Frontal cortex (tissue), 4 donors: ENCODE measurements around the gene RAPGEF3. TPM values are rescaled to one million over a fixed set of nuclear protein-coding genes. Genes with fewer than 3 reads are reported as not detected.

Source experiments
- DNase-seq, 2 donors: peaks; one replicate each; pipeline ENCODE4 v3.0.0; 2012; ENCODE audit warnings: low spot score in 2 of 2
- FAIRE-seq: peaks from 2 replicates; lab custom pipeline; 2012; peaks lifted over from hg19 to GRCh38; lab: Jason Lieb, UNC
- total RNA-seq: library from RNA; depleted of rRNA; stranded (reverse); fragments of >200 nt; gene quantifications from one replicate; pipeline ENCODE4 v1.2.3, GENCODE V29; 2014
- donor health status: control.
- donor health status: control.
- donor health status: control.

RAPGEF3 gene
- total RNA-seq, 1 donor from 2014 or later, result 7.7 TPM

- FAIRE-seq, result no peak
- DNase-seq, result no peak
Observed at GRCh38 chr12:47791351-47791746, 32.7 kb upstream of the RAPGEF3 start.

DNA sequence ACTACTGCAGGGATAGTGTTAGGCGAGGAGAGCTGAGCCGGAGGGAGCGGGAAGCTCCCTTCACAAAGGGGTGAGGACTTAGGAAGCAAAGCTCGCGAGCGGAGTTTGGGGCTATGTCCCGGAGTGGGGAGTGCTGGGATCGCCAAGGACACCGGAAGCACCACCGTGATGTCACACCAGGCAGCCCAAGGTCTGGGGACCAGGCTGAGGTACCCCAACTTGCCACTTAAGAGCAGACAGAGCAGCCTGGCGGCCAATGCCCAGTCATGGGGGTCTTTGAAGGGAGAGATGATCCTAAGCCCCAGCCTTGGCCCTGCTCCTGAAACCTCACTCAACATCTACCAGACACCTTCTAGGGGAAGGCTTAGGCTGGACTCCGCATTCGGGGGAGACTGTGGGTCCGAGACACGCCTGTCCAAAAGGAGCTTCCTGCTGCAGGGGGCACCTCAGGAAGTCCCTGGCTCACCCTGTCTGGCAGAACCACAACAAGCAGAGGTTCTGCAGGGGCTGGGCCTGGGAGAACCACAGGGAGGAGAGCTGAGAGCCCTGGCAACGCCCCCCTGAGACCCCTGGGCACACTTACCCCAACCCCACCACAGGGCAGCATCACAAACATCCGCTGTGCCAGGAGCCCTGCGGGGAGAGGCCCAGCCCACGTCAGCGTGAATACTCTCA is 32.1 kb upstream of the RAPGEF3 start:
- no peak for FAIRE-seq
- DNase-seq, result no peak

DNA sequence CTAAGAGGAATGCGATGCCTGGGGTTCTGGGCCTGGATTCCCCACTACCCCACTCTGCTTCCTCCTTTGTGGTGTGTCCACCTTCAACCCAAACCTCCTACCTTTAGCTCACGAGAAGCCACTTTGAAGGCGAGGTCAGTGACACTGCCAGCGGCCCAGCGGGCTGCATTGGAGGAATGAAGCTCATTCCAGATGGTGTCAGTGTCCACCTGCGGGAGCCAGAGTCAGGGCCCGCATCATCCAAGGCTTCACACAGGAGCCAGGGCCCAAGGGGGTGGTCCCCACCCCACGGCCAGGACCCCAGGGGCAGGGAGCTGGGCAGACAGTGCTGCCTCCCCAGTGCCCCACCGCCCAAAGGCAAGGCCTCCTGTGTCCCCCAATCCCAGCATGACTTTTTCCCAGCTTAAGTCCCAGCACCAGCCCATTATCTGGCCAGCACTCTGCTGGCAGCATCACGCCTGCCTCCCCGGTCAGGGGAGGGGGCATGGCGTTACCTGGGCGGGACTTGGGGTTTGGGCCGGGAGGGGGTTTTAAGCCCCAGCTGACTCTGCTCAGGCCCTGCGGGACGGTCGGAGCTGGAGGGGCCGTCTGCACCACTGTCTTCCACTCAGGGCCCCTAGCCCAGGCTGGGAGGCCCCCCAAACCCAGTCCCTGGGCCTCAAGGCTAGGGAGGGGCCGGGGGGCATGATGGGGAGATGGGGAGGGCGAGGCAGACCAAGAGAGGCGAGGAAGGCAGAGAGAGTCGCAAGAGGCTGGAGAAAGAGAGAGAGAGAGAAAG is 31.2 kb upstream of the RAPGEF3 start:
- no peak for FAIRE-seq
- DNase-seq, result no peak

DNA sequence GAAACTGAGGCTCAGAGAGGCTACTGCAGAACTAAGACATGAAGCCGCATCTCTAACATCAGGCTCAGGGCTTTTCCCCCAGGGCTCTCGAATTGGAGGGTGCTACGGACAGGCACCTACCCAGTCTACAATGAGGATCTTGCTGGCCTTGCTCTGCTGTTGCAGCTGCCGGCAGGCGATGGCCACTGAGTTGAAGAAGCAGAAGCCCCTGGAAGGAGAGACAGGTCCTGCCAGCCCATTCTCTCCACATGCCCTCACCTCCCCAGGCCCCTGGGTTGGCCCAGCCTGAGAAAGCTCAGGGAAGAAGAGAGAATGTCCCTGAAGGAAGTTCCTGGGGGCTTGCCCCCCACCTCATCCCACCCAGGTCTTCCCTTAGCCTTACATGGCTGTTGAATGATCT is 30.5 kb upstream of the RAPGEF3 start:
- no peak for FAIRE-seq

DNA sequence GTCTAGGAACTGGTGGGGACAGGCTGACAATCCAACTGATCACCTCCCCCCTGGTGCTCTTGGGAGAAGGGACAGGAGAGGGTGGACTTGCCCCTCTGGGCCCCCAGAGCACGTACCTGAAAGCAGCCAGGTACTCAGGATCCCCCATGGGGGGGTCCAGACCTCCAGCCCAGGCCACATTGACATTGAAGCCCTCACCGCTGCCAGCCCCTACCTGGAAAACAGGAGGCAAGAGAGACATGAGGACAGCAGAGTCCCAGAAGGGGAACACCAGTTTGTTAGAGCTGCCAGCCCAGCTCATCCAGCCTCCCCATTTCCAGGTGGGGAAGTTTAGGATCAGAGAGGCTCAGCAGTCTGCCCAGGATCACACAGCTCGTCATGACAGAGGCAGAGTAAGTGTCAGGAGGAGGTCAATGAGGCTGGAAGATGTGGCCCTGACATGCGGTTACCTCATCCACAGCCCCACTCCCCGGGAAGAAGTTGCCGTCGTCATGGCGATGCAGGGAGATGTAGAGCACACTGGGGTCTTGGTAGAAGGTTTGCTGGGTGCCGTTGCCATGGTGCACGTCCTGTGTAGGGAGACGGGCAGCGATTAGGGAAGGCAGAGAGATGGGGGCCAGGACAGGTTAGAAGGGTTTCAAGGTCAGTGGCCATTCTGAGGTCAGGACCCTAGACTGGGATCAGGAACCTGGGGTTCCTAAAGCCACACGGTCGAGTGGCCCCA is 29.1 kb upstream of the RAPGEF3 start:
- FAIRE-seq, result no peak
- no peak for DNase-seq

More for the DNA sequence above, 30.5 kb upstream of the RAPGEF3 start:
- DNase-seq, result no peak

DNA sequence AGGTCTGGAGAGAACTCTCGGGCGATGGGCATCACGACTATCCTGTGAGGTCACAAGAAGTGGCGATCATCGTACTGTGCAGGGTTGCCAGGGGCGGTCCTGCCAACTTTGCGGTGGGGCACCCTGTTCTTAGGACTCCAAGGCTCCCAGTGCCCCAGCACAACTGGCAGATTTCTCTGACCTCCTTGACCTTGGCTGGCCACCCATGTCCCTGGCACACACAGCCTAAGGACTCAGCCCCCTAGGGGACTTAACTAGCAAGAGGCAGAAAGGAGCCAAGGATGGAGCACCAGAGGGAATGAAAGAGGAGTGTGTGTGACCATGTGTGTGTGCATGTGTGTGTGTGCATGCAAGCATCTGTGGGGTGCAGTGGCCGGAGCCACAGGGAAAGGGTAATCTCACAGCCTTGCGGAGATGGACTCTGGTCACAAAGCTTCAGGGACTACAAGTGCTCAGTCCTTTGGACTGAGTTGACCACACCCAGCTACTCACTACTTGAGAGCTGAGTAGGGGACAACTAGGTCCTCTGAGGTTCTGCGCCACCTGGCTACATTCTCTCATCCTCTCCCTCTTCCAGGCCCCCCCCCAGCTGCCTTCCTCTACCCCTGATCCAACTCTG is 28.1 kb upstream of the RAPGEF3 start:
- no peak for FAIRE-seq
- no peak for DNase-seq

GRCh38 chr12:47785887-47786661 is 27.4 kb upstream of the RAPGEF3 start:
- FAIRE-seq (no peak), DNase-seq (no peak)

DNA sequence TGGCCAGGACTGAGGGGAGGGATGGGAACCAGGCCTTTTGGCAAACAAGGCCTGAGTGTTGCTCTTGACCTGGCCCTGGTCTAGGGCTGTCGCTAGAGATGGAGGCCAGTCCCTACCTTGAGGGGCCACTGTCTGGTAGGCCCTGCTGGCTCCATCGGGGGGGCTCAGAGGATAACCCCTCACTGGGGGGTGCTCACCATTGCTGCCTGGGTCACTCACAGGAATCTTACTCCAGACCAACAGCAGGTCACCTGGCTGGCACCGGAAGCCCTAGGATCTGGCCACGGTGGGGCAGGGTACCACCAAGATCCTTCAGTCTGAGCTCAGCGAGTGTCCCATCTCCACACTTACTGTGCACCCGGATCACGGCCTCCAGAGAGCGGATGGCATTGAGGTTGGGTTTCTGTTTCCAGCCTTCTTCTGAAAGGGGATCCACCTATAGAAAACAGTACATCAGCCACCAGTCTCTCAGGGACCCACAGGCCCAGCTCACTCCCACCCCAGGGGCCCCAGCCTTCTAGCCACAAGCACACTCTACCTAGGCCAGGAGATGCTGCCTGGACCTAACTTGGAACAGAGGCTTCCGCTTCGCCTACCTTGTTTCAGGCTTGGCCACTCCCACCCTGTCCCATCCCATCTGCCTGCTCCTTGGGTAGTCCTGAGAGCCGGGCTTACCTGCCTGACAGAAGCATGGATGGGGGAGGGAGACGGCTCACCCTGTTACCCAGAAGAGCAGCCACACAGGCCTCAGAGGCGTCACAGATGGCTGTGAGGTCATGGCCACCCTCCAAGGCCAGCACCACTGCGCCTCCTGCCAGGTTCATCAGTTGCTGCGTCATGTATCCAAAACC is 26.6 kb upstream of the RAPGEF3 start:
- FAIRE-seq (no peak), DNase-seq (no peak)

DNA sequence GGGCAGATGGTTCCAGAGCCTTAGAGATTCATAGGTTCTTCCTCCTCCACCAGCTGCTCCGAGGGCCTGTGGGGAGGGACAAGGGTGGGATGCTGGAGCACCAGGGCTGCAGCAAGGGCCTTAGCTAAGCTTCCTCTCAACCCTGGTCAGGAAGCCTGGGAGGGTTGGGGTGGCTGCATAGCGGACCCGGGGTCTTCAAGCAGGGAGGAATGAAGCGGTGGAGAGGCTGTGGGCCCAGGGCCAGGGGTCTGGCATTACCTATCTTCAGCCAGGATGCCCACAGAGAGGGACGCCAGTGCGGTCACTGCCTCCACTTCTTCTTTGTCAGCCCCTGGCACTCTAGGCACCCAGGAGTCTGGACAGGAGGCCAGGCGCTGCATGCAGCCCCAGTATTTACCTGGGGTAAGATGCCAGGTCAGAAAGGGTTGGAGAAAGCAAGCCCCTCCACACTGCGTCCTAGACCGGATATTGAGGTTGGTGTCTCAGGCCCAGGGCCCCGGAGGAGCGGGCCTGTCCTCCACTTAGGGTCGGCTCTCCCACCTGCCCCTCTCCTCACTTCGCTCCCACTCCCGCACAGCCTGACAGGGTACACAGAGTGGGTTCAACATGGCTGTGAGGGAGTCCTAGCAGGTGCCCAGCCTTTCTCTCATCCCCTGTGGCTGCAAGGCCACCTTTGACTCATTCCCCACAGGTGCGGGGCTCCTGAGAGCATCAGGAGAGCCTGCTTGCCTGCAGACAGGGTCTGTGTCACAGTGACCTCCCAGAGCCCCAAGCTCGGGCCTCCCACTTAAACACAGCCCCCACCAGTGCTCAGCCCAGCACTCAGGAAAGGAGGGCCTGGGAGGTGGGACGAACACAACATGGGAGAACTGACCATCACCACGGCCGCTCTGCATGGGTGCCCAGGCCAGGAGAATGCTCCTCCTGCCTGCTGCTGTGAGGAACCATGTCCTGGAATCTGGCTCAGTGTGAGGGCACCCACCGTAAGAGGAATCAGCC is 25.4 kb upstream of the RAPGEF3 start:
- FAIRE-seq (no peak), DNase-seq (no peak)

DNA sequence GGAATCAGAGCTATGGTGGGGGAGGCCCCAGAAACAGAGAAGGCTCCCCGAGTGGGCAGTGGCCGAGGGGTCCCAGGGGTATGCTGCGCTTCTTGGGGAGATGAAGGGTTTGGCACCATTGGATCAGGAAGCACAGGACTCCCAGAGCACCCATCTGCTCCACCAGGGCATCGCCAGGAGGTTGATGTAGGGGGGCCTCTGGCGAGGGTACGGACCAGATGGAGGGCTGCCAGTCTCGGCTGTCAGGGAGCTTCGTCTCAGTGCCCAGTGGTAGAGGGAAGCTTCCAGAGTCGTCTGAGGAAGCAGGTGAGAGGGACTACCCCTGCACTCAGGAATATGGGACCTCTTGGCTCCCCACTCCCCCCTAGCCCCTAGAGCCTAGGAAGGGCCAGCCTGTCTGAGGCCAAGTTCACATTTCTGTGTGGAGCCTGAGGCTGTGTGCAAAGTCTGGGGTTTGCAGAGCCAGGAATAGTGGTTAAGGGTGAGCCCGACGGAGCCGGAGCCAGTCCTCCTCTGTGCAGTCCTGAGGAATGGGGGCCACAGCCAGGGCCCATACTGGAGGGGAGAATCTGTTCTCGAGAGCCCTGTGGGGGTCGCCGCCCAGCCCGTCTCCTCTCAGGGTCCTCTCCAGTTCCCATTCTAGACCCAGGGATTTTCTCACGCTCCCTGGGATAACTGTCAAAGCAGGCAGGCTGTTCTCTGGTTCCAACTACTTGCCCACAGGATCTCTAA is 24.5 kb upstream of the RAPGEF3 start:
- FAIRE-seq (no peak), DNase-seq (no peak)

- DNase-seq, result no peak
- no peak for FAIRE-seq
Observed at GRCh38 chr12:47782372-47782770, 23.7 kb upstream of the RAPGEF3 start.

- FAIRE-seq (no peak), DNase-seq (no peak)
Observed at GRCh38 chr12:47781479-47782371, 23.0 kb upstream of the RAPGEF3 start.

GRCh38 chr12:47779943-47780504 is 21.3 kb upstream of the RAPGEF3 start:
- DNase-seq, result no peak
- FAIRE-seq, result no peak

- FAIRE-seq (no peak), DNase-seq (peak; percentile 76 to 83)
Observed at GRCh38 chr12:47779301-47779942, 20.7 kb upstream of the RAPGEF3 start.

DNA sequence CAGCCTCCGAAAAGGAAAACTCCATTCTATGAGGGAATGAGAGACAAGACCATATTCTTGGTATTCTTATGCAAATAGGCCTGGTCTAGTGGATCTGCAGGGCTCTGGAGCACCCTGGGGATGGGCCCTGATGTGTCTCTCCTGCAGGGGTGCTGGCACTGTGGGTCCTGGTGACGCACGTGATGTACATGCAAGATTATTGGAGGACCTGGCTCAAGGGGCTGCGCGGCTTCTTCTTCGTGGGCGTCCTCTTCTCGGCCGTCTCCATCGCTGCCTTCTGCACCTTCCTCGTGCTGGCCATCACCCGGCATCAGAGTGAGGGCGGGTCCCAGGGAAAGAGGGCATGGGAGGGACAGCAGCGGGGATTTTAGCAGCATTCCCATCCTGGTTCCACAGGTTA is 20.2 kb upstream of the RAPGEF3 start:
- DNase-seq, result no peak
- FAIRE-seq, result no peak
